ENCODE results near the gene KLHL17.
A peak's percentile ranks its signal among the peaks of the same experiment; 100 is the strongest.

The KLHL17 gene

DNA sequence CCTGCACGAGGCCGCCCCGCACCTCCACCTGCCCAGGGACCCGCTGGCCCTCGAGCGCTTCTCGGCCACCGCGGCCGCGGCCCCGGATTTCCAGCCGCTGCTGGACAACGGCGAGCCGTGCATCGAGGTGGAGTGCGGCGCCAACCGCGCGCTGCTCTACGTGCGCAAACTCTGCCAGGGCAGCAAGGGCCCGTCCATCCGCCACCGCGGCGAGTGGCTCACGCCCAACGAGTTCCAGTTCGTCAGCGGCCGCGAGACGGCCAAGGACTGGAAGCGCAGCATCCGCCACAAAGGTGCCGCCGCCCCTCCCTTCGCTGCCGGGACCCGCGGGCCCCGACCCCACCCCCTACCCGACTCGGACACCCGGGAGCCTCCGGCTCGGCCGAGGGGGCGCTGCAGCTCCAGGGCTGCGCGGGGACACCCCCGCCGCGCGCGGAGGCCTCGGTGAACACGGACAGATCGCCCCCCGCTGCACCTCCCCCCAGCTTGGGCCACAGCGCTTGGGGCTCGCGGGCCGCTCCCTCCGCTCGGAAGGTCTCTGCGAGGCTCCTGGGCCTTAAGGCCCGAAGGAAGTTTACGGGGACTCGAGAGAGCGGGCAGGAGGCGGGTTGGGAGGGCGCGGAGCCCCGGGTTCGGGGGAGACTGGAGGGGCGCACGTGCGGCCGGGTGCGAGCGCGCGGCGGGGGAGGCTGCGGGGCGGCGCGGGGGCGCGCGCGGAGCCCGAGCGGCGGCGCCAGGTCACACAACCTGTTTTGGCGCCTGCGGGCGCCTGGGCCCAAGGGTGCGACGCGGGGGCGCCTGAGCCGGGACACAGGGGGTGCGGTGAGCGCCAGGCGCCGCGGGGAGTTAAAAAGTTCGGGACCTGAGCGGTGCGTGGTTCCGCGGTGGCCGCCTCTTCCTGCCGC, 35.5 kb upstream of the KLHL17 start:
- TF ChIP-seq, protein P1, sequence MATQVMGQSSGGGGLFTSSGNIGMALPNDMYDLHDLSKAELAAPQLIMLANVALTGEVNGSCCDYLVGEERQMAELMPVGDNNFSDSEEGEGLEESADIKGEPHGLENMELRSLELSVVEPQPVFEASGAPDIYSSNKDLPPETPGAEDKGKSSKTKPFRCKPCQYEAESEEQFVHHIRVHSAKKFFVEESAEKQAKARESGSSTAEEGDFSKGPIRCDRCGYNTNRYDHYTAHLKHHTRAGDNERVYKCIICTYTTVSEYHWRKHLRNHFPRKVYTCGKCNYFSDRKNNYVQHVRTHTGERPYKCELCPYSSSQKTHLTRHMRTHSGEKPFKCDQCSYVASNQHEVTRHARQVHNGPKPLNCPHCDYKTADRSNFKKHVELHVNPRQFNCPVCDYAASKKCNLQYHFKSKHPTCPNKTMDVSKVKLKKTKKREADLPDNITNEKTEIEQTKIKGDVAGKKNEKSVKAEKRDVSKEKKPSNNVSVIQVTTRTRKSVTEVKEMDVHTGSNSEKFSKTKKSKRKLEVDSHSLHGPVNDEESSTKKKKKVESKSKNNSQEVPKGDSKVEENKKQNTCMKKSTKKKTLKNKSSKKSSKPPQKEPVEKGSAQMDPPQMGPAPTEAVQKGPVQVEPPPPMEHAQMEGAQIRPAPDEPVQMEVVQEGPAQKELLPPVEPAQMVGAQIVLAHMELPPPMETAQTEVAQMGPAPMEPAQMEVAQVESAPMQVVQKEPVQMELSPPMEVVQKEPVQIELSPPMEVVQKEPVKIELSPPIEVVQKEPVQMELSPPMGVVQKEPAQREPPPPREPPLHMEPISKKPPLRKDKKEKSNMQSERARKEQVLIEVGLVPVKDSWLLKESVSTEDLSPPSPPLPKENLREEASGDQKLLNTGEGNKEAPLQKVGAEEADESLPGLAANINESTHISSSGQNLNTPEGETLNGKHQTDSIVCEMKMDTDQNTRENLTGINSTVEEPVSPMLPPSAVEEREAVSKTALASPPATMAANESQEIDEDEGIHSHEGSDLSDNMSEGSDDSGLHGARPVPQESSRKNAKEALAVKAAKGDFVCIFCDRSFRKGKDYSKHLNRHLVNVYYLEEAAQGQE (IDR thresholded peaks at IDR 0.05; ENCODE audit: insufficient replicate concordance, low read depth): no peak
- no peak for TF ChIP-seq POLR2AphosphoS5 (IDR thresholded peaks at IDR 0.05; ENCODE audit: low read depth)
- no peak for TF ChIP-seq GABPA (IDR thresholded peaks at IDR 0.05; ENCODE audit: low read depth)
- TF ChIP-seq, protein P2, sequence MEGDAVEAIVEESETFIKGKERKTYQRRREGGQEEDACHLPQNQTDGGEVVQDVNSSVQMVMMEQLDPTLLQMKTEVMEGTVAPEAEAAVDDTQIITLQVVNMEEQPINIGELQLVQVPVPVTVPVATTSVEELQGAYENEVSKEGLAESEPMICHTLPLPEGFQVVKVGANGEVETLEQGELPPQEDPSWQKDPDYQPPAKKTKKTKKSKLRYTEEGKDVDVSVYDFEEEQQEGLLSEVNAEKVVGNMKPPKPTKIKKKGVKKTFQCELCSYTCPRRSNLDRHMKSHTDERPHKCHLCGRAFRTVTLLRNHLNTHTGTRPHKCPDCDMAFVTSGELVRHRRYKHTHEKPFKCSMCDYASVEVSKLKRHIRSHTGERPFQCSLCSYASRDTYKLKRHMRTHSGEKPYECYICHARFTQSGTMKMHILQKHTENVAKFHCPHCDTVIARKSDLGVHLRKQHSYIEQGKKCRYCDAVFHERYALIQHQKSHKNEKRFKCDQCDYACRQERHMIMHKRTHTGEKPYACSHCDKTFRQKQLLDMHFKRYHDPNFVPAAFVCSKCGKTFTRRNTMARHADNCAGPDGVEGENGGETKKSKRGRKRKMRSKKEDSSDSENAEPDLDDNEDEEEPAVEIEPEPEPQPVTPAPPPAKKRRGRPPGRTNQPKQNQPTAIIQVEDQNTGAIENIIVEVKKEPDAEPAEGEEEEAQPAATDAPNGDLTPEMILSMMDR (IDR thresholded peaks at IDR 0.05; ENCODE audit: insufficient read depth, low read length): no peak
- no peak for TF ChIP-seq SPI1 (IDR thresholded peaks at IDR 0.05; ENCODE audit: borderline replicate concordance, low read depth)
- DNase-seq (ENCODE audit: low read depth in 1 of 2, low spot score in 1 of 2): peak in 1 of 2 experiments; percentile 40
- Histone ChIP-seq H3K27ac (replicated peaks) (no peak overlapping the region), H3K27me3 (ENCODE audit: insufficient read depth, poor library complexity, severe bottlenecking) (peaks cover 17% of the 10 kb centered on the region), H3K4me3 (replicated peaks; ENCODE audit: insufficient read depth, low read length) (peak overlapping the region; percentile 9; the same call in 1 of the 2 replicates)

DNA sequence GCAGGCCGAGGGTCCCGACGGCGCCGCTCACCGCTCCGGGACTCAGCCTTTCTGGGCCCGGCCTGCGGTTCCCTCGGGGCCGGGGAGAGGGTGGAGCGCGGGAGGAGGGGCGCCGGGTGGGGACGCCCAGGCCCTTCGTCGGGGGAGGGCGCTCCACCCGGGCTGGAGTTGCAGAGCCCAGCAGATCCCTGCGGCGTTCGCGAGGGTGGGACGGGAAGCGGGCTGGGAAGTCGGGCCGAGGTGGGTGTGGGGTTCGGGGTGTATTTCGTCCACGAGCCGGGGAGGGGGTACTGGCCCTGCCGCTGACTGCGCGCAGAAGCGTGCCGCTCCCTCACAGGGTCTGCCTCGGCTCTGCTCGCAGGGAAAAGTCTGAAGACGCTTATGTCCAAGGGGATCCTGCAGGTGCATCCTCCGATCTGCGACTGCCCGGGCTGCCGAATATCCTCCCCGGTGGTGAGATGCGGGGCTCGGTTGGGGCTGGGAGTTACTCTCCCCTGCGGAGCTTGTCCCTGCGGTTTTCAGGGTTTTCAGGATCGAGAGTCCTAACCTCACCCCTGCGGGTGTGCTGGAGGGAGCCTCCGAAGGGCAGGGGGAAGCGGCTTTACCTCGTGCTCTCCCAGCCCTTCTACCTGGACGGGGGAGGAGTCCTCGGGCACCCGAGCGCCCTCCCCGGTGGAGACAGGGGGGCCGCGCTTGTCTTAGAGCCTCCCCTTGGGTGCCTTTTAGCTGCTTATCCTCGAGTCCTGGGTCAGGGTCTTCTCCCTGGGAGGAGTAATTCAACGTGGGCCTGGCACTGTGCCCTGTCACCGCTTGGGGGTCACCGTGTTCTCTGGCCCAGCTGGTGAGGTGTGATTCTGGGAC, 34.6 kb upstream of the KLHL17 start:
- Histone ChIP-seq H3K27ac (replicated peaks) (no peak overlapping the region), H3K4me3 (replicated peaks; ENCODE audit: insufficient read depth, low read length) (no peak overlapping the region), H3K27me3 (ENCODE audit: insufficient read depth, poor library complexity, severe bottlenecking) (peaks cover 17% of the 10 kb centered on the region)
- no peak for DNase-seq (ENCODE audit: low read depth in 1 of 2, low spot score in 1 of 2)
- TF ChIP-seq, protein P2 (IDR thresholded peaks at IDR 0.05; ENCODE audit: insufficient read depth, low read length): no peak
- TF ChIP-seq SPI1 (IDR thresholded peaks at IDR 0.05; ENCODE audit: borderline replicate concordance, low read depth): no peak

DNA sequence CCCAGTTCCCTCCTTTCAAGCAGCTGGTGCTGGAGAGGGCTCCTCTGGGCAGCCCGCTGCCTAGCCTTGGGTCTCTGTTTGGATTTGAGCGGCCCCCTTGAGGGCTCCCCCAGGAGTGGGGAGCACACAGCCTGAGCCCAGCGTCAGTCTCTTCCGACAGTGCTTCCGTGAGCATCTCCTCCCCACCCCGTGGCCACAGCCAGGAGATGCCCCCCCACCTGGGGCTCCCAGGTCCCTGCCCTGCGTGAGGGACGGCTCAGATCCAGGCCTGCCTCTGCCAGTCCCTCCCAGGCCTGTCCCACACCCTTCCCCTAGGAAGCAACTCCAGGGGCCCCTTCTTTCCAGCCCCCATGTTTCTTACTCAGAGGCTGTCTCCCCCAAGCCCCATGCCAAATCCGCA, 33.1 kb upstream of the KLHL17 start:
- no peak overlapping the region for H3K4me3 ChIP-seq (replicated peaks; ENCODE audit: insufficient read depth, low read length)
- no peak for DNase-seq (ENCODE audit: low read depth in 1 of 2, low spot score in 1 of 2)
- H3K27ac ChIP-seq (replicated peaks): no peak overlapping the region
- TF ChIP-seq, protein P2 (IDR thresholded peaks at IDR 0.05; ENCODE audit: insufficient read depth, low read length): no peak
- TF ChIP-seq, protein P1 (IDR thresholded peaks at IDR 0.05; ENCODE audit: insufficient replicate concordance, low read depth): no peak
- TF ChIP-seq SPI1 (IDR thresholded peaks at IDR 0.05; ENCODE audit: borderline replicate concordance, low read depth) (no peak), GABPA (IDR thresholded peaks at IDR 0.05; ENCODE audit: low read depth) (no peak), POLR2AphosphoS5 (IDR thresholded peaks at IDR 0.05; ENCODE audit: low read depth) (no peak)
- peaks cover 17% of the 10 kb centered on the region for H3K27me3 ChIP-seq (ENCODE audit: insufficient read depth, poor library complexity, severe bottlenecking)

Measured in HL-60 (cell line).